GM12864 (cell line): Measurements from ENCODE around the gene HCCS.

Experiments
- DNase-seq: peaks from one replicate; pipeline ENCODE4 v3.0.0-alpha.2; 2011; ENCODE audit warnings: low read depth
- H3K4me3 ChIP-seq: 2 replicates; pipeline ENCODE4 v1.5.1; 2011; ENCODE audit warnings: mild to moderate bottlenecking, low read depth, low read length, control low read depth
- CTCF ChIP-seq: IDR thresholded peaks from 2 replicates; pipeline ENCODE4 v1.5.1; 2011; ENCODE audit warnings: low read depth, mild to moderate bottlenecking, moderate library complexity, low read length, control low read depth, inconsistent platforms; ENCODE audit errors: missing control alignments

Gene HCCS

GRCh38 chrX:11103751-11104150 lies 7.4 kb upstream of the HCCS start:
- DNase-seq = no peak
- no peak for TF ChIP-seq CTCF

GRCh38 chrX:11105080-11105479 lies 6.1 kb upstream of the HCCS start:
- no peak for TF ChIP-seq CTCF
- no peak overlapping the region for H3K4me3 ChIP-seq
- DNase-seq = no peak

More at GRCh38 chrX:11103751-11104150, 7.4 kb upstream of the HCCS start:
- no peak overlapping the region for H3K4me3 ChIP-seq

GRCh38 chrX:11108253-11108941 lies 2.7 kb upstream of the HCCS start:
- H3K4me3 ChIP-seq = no peak overlapping the region
- no peak for DNase-seq
- no peak for TF ChIP-seq CTCF

- peak overlapping the region; percentile 51; the same call in 1 of the 2 replicates for H3K4me3 ChIP-seq
- no peak for TF ChIP-seq CTCF
- no peak for DNase-seq
Measured at GRCh38 chrX:11109968-11110367, 1.2 kb upstream of the HCCS start.

- no peak for DNase-seq
- peak overlapping the region; percentile 89 for H3K4me3 ChIP-seq
Measured at GRCh38 chrX:11111947-11112346, 815 bp downstream of the HCCS start.

GRCh38 chrX:11113731-11114130 lies 2.6 kb downstream of the HCCS start:
- DNase-seq = no peak
- no peak overlapping the region for H3K4me3 ChIP-seq

More at GRCh38 chrX:11111947-11112346, 815 bp downstream of the HCCS start:
- no peak for TF ChIP-seq CTCF

More at GRCh38 chrX:11113731-11114130, 2.6 kb downstream of the HCCS start:
- TF ChIP-seq CTCF = no peak
